Colonic mucosa (tissue), 4 donors: ENCODE results near the gene ETFA. TPM values are rescaled to one million over a fixed set of nuclear protein-coding genes. Genes with fewer than 3 reads are reported as not detected.

Experiments
- DNase-seq: peaks from one replicate; pipeline ENCODE4 v3.0.0-alpha.2; 2020
- H3K27ac ChIP-seq: fragments of 200-600 bp; one replicate; pipeline ENCODE4 v1.8.0; 2021
- H3K27me3 ChIP-seq: fragments of 200-600 bp; one replicate; pipeline ENCODE4 v1.8.0; 2021
- H3K36me3 ChIP-seq: fragments of 200-600 bp; one replicate; pipeline ENCODE4 v1.8.0; 2021
- H3K4me1 ChIP-seq: fragments of 200-600 bp; one replicate; pipeline ENCODE4 v1.8.0; 2021; ENCODE audit warnings: mild to moderate bottlenecking
- H3K4me3 ChIP-seq: fragments of 200-600 bp; one replicate; pipeline ENCODE4 v1.8.0; 2021
- H3K9ac ChIP-seq, 2 donors: one replicate each; pipeline ENCODE4 v1.7.0; 2013; ENCODE audit warnings: control low read depth in 2 of 2, low read depth in 2 of 2, low read length in 2 of 2
- H3K9me3 ChIP-seq: fragments of 200-600 bp; one replicate; pipeline ENCODE4 v1.8.0; 2021
- CTCF ChIP-seq: fragments of 200-600 bp; IDR thresholded peaks from one replicate; pipeline ENCODE4 v1.8.0; 2022; ENCODE audit warnings: antibody characterized with exemption, mild to moderate bottlenecking
- intact Hi-C: fragments of 100-400 bp; cut with DNase I; formaldehyde crosslinking; loops from one replicate; pipeline ENCODE4 v1.14.1; 2022
- total RNA-seq, 2 donors: library from RNA; stranded (reverse); fragmentation: NEBNext Ultra II Directional in 1 of 2; extraction: Animal tissue kit (Norgen Biotek cat#: 25700) in 1 of 2; gene quantifications; one replicate each; pipeline ENCODE4 v1.2.1, GENCODE V29; 2021
- donor health status: healthy.
- donor health status: DM: no; HTN: no; CAD: no.
- donor health status: DM: no; HTN: no; CAD: no.

ETFA gene
- total RNA-seq, 2 donors from 2014 or later, result 300 to 366 TPM

GRCh38 chr15:76190070-76190564 lies 121.2 kb downstream of the ETFA start:
- intact Hi-C loops, result loop anchor here (2.0 kb wide), 1 partner anchor 143 kb away; no protein-coding TSS in a partner anchor
- Histone ChIP-seq H3K4me3 (no peak overlapping the region), H3K9me3 (no peaks in the 10 kb centered on the region), H3K4me1 (peaks cover 8% of the 10 kb centered on the region), H3K27ac (no peak overlapping the region), H3K36me3 (no peaks in the 10 kb centered on the region), H3K9ac (no peak overlapping the region), H3K27me3 (no peaks in the 10 kb centered on the region)
- no peak for TF ChIP-seq CTCF
- DNase-seq, result no peak

GRCh38 chr15:76189106-76189505 lies 122.2 kb downstream of the ETFA start:
- Histone ChIP-seq H3K9me3 (no peaks in the 10 kb centered on the region), H3K9ac (no peak overlapping the region), H3K27ac (no peak overlapping the region), H3K4me3 (no peak overlapping the region), H3K4me1 (peaks cover 8% of the 10 kb centered on the region), H3K27me3 (no peaks in the 10 kb centered on the region), H3K36me3 (no peaks in the 10 kb centered on the region)
- DNase-seq, result no peak
- TF ChIP-seq CTCF, result no peak
- intact Hi-C loops, result loop anchor here (5.0 kb wide), 1 partner anchor 678 kb away; no protein-coding TSS in a partner anchor

GRCh38 chr15:76187163-76187562 lies 124.1 kb downstream of the ETFA start:
- Histone ChIP-seq H3K27ac (no peak overlapping the region), H3K27me3 (no peaks in the 10 kb centered on the region), H3K9me3 (no peaks in the 10 kb centered on the region), H3K9ac (no peak overlapping the region), H3K36me3 (no peaks in the 10 kb centered on the region), H3K4me1 (peaks cover 8% of the 10 kb centered on the region), H3K4me3 (no peak overlapping the region)
- no peak for DNase-seq
- no peak for TF ChIP-seq CTCF
- intact Hi-C loops, result loop anchor here (5.0 kb wide), 1 partner anchor 680 kb away; no protein-coding TSS in a partner anchor

GRCh38 chr15:76185716-76186115 lies 125.6 kb downstream of the ETFA start:
- H3K27ac ChIP-seq, result no peak overlapping the region
- no peaks in the 10 kb centered on the region for H3K36me3 ChIP-seq
- no peaks in the 10 kb centered on the region for H3K4me1 ChIP-seq
- DNase-seq, result peak; percentile 42
- peak; percentile 49 for TF ChIP-seq CTCF
- intact Hi-C loops, result loop anchor here (5.0 kb wide), 1 partner anchor 682 kb away; no protein-coding TSS in a partner anchor
- H3K9ac ChIP-seq, result no peak overlapping the region
- no peak overlapping the region for H3K4me3 ChIP-seq
- no peaks in the 10 kb centered on the region for H3K9me3 ChIP-seq
- no peaks in the 10 kb centered on the region for H3K27me3 ChIP-seq

- Histone ChIP-seq H3K27me3 (no peaks in the 10 kb centered on the region), H3K27ac (no peak overlapping the region), H3K4me1 (no peaks in the 10 kb centered on the region), H3K9ac (no peak overlapping the region), H3K4me3 (no peak overlapping the region), H3K36me3 (no peaks in the 10 kb centered on the region), H3K9me3 (no peaks in the 10 kb centered on the region)
- intact Hi-C loops, result loop anchor here (5.0 kb wide), 1 partner anchor 683 kb away; no protein-coding TSS in a partner anchor
- DNase-seq, result no peak
- TF ChIP-seq CTCF, result no peak
Observed at GRCh38 chr15:76184650-76185035, 126.6 kb downstream of the ETFA start.
